Pulmonary artery endothelial cell (primary cell): ENCODE measurements around the gene ZNF19. TPM values are rescaled to one million over a fixed set of nuclear protein-coding genes. Genes with fewer than 3 reads are reported as not detected.
A peak's percentile ranks its signal among the peaks of the same experiment; 100 is the strongest.

Experiments
- DNase-seq: peaks from one replicate; pipeline ENCODE4 v3.0.0-alpha.2; 2011; ENCODE audit warnings: low read depth, low spot score
- total RNA-seq: library from RNA; depleted of rRNA; stranded (reverse); fragments of >200 nt; gene quantifications from 2 replicates; pipeline ENCODE4 v1.2.3, GENCODE V29; 2014

The ZNF19 gene
- total RNA-seq, 1 donor from 2014 or later: 1.6 TPM

- no peak for DNase-seq
Observed at GRCh38 chr16:71490361-71490760, 1.2 kb upstream of the ZNF19 start.

GRCh38 chr16:71484006-71484893 lies 4.9 kb downstream of the ZNF19 start:
- peak; percentile 77 for DNase-seq

GRCh38 chr16:71482569-71482968 lies 6.6 kb downstream of the ZNF19 start:
- DNase-seq: no peak

DNA sequence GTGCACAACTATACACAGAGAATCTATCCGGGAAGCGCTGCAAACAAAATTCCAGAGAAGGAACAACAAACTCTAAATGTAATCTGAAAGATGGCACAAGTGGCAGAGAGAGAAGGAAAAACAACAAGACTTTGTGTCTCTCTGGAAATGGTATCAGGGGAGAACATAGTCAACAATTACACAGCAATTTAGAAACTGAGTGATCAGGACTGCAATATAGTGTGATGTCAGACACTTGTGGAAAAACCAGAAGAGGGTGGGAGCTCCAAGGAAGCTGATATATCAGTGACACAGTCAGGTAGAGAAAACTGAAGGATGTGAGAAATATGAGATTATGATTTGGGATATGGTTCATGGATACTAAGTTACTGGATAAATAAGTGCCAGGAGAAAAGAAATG lies 8.2 kb downstream of the ZNF19 start:
- DNase-seq: no peak

DNA sequence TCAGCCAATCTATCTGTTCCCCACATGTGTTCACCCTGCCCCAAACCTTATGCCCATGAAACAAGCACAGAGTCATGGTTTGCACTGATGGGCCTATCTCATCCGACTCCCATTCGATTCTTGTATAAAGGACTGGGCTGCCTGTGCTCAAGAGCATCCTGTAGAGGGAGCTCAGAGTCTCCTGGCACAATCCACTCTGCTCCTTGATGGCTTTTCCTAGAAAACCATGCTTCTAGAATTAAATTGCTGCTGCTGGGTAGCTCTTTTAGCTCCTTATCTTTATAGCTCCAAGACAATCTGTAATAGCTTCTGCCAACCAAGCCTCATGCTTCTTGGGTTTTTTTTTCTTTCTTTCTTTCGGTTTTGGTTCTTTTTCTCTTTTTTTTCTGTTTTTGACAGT lies 9.7 kb downstream of the ZNF19 start:
- no peak for DNase-seq

DNA sequence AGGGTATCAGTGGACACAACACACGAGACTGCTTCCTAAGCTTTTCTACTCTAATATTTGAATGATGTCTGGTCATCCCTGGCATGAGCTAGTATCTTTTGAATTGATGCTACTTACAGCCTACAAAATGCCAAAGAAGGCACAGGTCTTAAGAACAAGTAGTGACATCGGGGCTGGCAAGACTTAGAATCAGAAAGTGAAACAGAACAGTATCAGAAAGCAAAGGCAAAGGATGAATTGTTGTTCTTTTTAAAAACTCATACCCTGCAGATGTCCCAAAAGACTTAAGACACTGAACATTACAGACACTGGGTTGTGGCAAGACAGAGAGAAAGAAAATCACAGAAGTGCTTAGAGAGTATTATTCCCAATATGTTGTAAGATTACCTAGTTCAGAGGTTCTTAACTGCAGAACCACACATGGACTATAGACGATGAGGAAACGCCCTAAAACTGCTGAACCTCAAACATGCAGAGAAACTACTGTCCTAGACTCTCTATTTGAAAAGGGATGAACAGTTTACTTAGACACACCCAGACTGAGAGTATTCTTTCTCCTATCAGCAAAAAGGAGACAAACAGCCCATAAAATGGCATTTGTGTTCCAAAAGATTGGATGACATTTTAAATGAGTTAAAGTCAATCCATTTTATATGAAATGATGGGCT lies 12.5 kb downstream of the ZNF19 start:
- no peak for DNase-seq

GRCh38 chr16:71474864-71475263 lies 14.3 kb downstream of the ZNF19 start:
- no peak for DNase-seq

DNA sequence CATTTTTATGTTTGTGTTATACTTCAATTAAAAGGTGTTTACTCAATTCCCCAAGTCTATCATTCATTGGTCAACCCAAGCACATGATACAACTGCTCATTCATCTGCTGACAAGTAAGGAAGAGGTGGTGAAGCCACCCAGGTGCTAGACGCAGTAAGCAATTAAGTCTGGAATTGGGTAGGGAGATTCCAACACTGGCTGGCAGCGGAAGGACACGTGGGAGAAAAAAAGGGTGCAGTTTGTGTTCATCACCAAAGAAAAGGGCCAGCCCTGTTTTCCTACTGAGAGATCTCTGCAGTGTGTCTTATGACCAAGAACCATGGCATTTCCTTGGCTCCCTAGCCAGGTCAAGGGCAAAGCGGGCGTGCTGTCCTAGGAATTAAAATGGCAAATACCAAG lies 15.2 kb downstream of the ZNF19 start:
- DNase-seq: no peak

GRCh38 chr16:71472931-71473330 lies 16.2 kb downstream of the ZNF19 start:
- no peak for DNase-seq

DNA sequence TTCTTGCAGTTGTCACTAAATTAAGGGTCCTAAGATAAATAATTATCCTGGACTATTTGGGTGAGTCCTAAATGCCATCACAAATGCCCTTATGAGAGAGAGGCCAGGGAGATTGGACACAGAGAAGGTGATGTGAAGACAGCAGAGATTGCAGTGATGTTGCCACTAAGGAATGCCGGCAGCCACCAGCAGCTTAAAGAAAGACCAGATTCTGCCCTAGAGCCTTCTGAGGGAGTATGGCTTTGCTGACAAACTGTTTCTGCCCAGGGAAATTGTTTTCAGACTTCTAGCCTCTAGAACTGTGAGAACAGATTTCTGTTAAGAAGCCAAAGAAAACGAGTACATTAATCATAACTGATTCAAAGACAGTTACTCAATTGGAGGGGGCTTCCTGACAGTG lies 17.1 kb downstream of the ZNF19 start:
- DNase-seq: no peak

- no peak for DNase-seq
Observed at GRCh38 chr16:71467810-71468209, 21.3 kb downstream of the ZNF19 start.

DNA sequence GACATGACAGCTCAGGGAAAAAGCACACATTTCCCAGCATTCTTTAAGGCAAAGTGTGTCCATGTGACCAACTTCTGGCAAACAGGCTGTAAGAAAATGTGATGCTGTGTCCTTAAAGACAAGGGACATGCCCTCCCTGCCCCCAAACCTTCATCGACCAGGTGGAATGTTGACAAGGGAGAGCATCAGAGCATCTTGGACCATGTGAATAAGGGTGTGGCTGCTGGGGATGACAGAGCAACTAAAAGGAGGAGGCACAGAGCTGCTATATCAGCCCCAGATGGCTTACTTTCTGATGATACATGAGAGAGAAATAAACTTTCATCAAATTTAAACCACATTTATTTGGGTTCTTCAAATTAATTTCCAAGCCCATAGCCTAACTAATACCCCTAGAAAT lies 24.9 kb downstream of the ZNF19 start:
- no peak for DNase-seq

- peak; percentile 13 for DNase-seq
Observed at GRCh38 chr16:71461686-71462648, 27.2 kb downstream of the ZNF19 start, which contains the start of gene ZNF23. TSS of gene ZNF23 (minus strand) at chr16:71462247. CDS start at chr16:71456796, 5,451 bp downstream.

DNA sequence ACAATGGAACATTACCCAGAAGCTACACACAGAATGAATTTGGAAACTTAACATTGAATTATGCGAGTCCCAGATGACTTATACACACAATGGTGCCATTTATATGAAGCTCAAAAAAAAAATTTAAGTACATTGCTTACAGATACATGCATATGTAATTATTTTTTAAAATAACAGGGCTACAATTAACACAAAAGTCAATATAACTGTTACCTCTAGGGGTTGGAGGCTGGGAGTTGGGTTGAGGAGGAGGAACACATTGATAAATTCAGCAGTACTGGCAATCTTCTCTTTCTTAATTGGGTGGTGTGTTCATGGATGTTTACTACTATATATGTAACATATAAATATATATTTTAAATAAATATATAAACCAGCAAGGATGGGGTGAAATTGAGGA lies 28.2 kb downstream of the ZNF19 start:
- no peak for DNase-seq

- DNase-seq: no peak
Observed at GRCh38 chr16:71460236-71460635, 28.9 kb downstream of the ZNF19 start.

- no peak for DNase-seq
Observed at GRCh38 chr16:71459510-71459909, 29.6 kb downstream of the ZNF19 start.

DNA sequence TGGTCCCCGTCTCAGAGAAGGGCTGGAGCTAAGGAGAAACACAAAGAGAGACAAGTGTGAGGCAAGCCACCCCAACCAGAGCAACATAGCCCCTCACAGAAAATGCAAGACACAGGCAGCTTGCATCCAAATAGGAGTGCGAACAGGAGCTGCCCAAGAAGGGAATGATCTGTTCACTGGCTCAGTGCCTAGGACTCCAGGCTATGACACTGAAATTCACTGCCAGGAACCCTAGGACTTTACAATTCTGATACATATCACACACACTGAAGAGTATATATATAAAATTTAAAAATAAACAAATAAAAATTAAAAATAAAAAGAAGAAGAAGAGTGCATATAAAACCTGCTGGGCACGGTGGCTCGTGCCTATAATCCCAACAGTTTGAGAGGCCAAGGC lies 32.3 kb downstream of the ZNF19 start:
- DNase-seq: no peak

DNA sequence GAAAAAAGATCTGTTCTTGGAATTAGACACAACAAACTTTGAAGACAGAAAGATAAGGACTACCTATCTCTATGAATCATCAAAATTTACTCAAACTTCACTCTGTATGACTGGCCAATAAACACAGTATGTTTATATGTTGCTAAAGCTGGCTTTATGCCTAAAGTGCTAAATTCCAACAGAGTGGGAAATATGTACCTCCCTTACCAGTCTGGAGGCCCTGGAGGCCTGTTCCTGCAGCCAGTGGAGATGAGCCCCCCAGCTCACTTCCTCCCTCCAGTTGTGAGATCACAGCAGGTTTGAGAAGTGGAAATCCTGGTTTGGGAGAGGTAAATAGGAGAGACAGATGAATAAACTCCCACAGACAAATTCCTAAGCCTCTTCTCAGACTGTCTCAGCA lies 36.1 kb downstream of the ZNF19 start:
- no peak for DNase-seq

DNA sequence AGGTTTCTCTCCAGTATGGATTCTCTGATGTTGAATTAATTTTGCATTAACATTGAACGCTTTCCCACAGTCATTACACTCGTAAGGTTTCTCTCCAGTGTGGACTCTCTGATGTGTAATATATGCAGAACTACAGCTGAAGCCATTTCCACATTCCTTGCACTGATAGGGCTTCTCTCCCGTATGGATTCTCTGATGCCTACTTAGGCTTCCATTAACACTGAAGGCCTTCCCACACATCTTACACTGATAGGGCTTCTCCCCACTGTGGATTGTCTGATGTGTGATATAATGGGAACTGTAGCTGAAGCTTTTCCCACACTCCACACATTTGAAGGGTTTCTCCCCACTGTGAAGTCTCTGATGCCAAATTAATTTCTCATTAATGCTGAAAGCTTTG lies 40.1 kb downstream of the ZNF19 start:
- DNase-seq: no peak

DNA sequence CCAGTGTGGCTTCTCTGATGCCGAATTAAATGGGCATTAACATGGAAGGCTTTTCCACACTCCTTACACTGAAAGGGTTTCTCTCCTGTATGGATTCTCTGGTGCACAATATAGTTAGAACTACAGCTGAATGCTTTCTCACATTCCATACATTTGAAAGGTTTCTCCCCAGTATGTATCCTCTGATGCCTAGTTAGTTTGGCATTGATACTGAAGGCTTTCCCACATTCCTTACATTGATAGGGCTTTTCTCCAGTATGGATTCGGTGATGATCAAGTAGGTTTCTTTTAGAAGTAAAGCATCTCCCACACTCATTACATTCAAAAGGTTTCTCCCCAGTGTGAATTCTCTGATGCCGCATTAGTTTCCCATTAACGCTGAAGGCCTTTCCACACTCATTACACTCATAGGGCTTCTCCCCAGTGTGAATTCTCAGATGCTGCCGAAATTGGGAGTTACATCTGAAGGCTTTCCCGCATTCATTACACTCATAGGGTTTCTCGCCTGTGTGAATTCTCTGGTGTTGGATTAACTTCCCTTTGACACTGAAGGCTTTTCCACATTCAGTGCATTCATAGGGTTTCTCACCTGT lies 40.8 kb downstream of the ZNF19 start:
- DNase-seq: no peak

GRCh38 chr16:71443714-71444113 lies 45.4 kb downstream of the ZNF19 start:
- DNase-seq: no peak
